HK-2 (cell line): ENCODE measurements around the gene DES.
"Not testable (repeated sequence)": the region's sequence is repeated elsewhere in the genome, so short reads cannot be mapped to it uniquely, and the experiment has no call there.

Experiments
- DNase-seq: peaks from one replicate; pipeline ENCODE4 v3.0.0-alpha.2; 2018; ENCODE audit not compliant: unreplicated experiment

The DES gene

DNA sequence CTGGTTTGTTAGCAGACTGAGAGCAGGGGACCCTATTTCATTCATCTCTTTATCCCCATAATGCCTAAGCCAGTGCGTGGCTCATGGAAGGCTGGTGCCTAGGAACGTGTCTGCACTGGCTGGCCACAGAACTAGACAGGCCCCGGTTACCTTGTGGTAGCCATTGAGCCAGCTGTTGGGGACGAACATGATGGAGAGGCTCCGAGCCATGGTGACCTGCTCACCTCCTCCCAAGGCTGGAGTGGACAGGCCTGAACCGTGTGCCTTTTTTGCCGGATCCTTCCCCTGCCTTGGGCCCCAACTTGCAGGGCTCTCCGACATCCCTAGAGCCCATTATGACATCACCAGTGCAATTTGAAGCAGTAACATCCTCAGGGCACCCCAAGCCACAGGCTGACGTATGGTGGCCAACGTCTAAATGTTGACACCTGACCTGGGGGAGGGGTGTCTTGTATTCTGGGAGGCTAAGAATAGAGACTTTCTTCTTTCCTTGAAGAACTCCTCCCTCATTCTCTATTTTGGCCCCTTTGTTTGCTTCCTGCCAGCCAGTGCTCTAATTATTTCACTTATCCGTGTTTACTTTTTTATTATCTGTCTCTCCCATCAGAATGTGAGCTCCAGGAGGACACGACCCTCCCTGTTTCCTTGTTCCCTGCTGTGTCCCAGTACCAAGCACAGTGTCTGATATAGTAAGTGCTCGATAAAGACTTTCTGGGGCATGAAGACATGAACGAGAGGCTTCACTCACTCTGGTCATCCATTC lies 18.3 kb upstream of the DES start:
- no peak for DNase-seq

DNA sequence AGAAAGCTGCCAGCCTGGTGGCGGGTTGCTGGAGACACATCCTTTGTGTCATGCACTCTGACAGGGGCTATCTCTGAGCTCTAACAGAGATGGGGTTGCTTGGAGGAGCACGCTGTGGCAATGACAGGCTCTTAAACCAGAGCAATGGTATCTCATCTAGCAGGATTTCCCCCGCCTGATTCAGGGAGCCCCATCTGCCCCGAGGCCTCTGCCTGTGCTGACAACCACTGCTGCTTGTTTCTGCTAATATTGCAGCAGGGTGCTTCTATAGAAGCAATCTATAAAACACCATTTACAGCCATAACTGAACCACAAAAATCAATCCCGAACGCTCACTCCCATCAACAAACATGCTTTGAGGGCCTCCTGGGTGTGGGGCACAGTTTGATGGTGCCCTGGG lies 17.6 kb upstream of the DES start:
- DNase-seq, result no peak

DNA sequence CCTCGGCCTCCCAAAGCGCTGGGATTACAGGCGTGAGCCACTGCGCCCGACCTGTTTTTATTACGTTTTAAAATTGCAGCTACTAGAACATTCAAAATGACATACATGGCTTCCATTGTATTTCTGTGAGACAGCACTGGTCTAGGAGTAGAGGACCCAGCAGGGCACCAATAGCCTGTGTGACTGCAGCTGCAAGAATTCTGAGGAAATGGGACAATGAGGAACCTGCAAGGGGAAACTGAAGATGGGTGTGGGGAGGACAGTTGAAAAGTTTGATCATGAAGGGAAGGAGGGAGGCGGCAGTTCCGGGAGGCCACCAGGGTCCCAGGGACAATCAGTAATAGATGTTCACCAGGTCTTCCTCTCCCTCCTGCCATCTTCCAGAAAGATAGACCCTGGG lies 16.6 kb upstream of the DES start:
- DNase-seq, result no peak

DNA sequence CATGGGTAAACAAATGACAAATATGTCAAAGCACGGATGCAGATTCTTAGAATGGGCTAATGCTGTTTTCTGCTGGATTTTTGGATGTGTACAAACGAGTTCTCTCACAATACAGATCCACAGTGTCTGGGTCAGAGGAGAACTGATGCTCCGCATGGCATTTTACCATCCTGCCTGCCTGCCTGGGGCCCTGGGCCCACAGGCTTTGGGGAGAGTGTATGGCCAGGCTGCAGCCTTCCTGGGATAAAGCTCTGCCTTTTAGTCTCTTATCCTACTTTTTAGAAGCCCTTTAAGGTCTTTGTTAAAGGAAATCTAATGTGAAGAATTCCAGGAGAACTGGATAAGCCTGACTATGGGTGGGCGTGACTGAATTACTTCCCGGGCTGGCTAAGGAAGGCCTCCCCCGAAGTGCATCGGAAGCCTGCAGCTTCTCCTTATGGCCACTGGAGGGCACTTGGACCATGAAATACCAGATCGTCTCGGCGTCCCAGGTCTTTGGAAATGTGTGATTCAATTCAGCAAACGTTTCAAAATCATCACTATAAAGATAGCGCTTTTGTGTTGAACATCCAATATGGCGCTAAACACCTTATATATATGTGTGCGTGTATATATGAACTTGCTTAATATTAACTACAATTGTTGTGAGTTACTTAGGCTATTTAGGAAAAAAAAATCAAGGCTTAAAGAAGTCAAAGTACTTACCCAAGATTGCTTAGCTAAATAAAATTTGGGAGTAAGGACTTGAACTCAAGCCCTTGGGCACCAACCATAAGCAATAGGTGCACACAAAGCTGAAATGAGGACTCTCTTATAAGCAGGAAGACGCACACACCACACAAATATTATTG lies 15.3 kb upstream of the DES start:
- DNase-seq, result peak; percentile 67

DNA sequence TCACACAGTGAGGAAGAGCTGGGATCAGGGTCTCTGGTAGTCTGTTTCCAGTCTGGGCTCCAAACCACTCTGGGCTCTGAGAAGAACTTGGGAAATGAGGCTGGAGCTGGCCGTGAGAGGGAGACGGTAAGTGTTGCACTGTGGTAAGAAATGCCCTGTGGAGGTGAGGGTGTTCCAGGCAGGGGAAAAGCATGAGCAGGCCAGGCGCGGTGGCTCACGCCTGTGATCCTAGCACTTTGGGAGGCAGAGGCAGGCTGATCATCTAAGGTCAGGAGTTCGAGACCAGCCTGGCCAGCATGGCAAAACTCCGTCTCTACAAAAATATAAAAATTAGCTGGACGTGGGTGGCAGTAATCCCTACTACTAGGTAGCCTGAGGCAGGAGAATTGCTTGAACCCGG lies 14.3 kb upstream of the DES start:
- no peak for DNase-seq

DNA sequence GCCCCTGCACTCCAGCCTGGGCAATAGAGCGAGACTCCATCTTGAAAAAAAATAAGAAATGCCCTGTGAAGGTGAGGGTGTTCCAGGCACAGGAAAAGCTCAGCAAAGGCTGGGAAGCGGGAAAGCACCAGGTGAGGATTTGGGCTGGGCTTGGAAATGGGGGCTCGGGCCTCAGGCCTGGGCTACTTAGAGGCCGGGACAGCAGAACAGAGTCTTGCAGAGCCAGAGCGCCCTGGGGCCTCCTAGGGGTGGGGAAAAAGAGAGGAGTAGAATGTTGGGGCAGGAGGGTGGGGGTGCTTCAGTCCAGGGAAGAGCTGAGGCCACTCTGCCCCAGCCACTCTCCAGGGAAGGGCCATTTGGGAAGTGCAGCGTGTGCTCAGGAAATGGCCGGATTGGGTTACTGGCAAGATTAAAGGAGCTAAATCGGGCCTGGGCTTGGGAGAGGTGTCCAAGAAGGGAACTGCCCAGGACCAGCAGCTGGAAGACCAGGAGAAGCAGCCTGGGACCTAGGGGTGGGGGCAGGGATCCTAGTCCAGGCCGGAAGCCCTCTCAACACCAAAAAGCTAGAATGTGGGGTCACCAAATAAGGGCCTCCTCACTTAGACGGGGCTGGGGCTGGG lies 13.8 kb upstream of the DES start:
- DNase-seq, result no peak

DNA sequence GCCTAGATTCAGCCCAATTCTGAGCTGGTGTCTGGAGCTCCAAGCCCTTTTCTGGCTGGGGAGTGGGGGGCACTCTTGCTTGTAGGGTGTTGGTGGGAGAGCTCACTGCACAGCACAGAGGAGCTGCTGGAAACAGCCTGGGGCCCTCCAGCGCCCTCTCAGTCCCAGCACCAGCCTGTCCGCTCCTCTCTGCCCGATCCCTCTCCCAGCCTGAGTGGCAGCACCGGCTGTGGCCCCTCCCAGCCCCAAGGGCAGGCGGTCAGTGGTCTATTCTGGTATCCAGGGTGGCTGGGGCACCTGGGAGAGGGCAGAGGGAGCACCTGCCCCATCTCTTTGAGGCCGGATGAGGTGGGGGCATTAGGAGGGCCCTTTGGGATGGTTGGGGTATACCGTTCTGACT lies 13.2 kb upstream of the DES start:
- no peak for DNase-seq

DNA sequence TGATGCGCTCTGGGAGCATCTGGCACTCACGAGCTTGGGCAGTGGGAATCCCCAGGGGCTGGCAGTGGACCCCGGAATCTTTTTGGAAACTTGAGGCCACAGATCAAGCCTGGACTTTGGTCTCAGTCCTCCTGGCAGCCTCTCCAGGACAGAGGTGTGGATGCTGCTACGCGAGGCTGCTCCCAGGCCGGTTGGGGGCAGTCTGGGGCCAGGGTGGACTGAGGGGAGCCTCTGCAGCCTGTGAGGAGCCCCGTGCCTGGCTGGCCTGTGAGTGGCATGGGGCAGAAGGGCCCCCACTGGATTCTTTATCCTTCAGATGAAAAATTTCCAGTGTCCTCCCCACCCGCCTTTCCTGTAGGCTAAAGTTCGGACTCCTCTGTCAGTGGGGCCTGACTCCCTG lies 12.7 kb upstream of the DES start:
- no peak for DNase-seq

DNA sequence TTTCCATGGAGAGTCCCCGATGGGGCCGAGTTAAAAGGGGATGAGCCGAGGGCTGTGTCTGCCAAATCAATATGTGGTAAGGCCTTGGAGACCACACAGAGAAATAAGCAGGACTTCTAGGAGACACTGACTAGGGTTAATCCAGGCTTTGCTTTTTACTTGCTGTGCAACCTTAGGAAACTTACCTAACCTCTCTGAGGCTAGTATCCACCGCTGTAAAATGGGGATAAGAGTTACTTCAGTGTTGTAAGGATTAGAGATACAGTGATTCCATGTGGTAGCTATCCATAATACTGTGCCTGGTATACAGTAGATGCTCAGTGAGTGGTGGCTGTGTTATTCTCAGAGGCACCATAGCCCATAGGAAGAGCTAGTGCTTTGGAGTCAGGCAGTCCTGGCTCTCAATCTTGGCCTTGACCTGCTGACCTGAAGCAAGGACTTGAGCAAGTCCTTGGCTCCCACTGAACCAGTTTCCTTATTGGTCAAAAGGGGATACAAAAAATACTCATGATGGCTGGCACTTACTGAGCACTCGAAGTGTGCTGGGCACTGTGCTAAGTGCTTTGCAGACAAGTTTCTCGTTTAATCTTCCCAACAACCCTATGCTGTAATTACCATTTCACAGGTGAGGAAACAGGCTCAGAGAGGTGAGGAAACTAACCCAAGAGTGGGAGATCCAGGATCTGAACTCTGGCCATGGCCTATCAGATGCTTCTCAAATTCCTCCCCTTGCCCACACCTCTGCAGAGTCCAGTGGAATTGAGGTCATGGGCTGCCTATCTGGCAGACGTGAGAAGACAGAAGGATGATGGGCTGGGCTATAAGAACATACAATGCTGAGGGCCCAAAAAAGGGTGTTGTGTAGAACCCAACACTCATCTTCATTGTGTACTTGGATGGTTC lies 12.0 kb upstream of the DES start:
- no peak for DNase-seq

DNA sequence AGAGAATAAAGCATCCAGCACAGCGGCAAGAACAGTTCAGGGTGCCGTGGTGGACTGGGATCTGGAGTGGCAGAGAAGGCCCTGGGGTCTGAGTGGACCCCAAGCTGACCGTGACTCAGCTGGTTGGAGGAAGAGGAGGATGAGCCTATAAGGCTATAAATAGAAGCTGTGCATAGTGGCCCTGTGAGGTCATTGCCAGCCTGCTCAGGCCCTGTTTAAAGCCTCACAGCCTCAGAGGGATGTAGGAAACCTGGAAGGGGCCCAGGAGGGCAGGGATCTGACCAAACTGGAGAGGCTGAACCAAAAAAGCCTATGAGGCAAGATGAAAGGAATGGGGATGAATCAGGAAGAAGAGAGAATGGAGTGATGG lies 11.3 kb upstream of the DES start:
- DNase-seq, result peak; percentile 76

DNA sequence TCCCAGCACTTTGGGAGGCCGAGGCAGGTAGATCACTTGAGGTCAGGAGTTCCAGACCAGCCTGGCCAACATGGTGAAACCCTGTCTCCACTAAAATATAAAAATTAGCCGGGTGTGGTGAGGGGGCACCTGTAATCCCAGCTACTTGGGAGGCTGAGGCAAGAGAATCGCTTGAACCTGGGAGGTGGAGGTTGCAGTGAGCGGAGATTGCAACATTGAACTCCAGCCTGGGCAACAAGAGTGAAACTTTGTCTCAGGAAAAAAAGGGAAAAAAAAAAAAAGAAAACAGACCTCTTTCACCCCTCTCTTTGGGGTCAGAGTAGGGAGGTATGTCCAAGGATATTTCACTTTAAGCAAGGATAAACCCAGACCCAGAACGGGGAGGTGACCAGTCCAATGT lies 10.8 kb upstream of the DES start:
- not testable (repeated sequence) for DNase-seq

DNA sequence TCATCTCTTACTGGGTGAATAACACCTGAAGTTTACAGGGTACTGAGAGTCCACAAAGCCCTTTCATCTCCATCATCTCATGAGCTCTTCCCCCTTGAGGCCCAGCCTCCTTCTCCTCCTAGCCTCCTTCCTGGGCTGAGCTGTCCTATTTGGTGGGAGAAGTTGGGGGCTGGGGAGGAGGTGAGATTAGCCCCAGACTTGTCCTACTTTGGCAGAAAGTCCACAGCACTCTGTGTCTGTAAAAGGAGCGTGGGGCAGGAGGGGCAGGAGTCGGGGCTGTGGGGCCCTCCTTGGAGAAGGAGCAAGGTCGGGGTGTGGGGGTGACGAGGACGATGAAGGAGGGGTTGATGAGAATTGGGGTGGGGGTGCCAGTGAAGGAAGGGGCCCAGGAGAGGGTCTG lies 10.0 kb upstream of the DES start:
- no peak for DNase-seq

DNA sequence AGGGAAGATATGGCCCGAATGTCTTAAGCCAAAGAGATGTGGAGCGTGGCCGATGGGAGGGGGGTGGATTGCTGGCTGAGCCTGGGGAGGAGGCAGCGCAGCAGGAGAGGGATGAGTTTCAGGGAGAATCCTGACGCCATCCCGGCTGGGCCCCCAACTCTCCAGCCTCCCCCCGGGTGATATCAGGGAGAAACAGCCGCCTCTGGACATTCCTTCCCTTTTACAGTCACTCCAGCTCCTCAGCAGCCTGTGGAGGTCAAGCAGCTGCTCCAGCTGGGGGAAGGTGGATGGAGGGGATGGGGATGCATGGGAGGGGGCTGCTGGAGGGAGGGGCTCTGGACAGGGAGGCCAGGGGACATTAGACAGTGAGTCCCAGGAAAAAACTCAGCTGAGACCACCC lies 9.5 kb upstream of the DES start:
- DNase-seq, result no peak

DNA sequence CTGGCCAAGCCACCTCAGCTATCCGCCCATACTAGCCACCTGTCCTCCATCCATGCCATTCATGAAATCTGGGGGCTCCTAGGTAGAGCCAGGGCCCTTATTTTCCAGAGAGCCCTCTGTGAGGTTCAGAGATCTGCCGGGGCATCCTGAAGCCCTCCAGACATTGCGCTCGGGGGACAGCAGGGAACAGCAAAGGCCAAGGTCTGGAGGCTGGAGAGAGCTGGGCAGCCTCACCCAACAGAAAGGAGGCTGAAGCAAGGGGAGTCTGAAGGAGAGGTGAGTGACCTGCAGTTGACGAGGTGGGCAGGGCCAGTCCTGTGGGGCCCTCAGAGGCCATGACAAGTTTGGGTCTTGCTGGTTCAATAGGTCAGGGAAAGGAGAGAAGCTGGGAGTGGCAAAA lies 8.6 kb upstream of the DES start:
- DNase-seq, result no peak

DNA sequence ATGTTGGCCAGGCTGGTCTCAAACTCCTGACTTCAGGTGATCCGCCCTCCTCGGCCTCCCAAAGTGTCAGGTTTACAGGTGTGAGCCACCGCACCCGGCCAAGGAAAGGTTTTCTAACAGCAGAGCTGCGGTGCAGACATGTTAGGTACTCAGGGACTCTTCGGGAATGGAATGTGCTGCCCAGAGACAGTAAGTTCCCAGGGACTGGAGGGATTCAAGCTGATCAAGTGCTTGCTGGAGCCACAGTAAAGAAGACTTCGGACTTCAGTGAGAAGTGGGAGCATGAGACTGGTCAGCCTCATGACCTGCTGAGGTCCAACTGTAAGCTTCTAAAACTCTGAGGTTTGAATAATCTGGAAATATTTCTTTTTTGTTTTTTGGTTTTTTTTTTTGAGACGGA lies 7.8 kb upstream of the DES start:
- DNase-seq, result no peak

DNA sequence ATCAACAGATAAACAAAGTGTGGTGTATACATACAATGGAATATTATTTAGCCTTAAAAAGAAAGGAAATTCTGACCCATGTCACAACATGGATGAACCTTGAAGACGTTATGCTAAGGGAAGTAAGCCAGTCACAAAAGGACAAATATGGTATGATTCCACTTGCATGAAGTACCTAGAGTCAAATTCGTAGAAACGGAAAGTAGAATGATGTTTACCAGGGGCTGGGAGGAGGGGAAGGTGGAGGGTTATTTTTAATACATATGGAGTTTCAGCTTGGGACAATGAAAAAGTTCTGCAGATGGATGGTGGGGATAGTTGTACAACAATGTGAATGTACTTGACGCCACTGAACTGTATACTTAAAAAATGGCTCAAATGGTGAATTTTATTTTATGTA lies 3.3 kb upstream of the DES start:
- no peak for DNase-seq

DNA sequence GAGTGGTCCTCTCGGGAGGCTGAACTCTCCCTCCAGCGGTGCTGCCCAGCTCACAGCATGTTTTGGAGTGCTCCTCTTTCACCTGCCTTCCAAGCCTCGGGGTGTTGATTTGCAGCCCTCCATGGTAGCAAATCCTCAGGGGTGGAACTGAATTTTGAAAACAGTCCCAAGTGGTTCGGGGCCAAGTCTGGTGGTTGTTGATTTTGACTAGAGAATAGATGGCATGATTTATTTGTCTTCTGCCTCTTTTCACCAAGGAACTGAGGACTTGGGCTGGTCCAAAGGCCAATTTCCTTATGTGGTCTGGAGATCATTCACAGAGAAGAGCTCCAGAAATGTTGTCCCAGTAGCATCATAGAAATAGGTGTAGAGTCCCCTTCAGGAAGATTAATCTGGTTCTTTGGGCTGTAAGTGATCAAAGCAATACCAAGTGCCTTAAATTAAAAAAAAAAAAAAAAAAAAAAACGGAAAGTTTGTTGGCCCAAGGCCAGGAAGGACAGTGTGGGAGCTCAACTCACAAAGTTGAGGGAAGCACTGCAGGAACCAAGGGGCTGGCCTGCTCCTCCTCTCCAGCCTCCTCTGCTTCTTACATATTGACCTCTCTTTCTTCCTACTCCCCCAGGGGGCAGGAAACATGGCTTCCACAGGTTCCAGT lies 2.5 kb upstream of the DES start:
- no peak for DNase-seq

DNA sequence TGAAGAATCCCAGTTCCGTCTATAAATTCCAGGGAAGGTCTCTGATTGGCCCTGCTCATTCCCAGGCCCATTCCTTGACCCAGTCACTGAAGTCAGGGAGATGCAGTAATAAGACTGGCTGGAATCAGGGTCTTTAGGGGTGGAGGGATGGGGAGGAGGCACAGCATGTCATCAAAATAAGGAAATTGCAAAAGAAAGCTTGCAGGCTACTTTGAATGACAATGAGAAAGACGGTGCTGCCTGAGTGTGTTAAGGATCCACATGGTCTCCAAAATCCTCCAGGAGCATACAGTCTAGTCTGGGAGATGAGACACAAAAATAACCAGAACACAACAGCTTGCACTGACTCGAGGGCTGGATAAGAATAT lies 2.0 kb upstream of the DES start:
- no peak for DNase-seq

DNA sequence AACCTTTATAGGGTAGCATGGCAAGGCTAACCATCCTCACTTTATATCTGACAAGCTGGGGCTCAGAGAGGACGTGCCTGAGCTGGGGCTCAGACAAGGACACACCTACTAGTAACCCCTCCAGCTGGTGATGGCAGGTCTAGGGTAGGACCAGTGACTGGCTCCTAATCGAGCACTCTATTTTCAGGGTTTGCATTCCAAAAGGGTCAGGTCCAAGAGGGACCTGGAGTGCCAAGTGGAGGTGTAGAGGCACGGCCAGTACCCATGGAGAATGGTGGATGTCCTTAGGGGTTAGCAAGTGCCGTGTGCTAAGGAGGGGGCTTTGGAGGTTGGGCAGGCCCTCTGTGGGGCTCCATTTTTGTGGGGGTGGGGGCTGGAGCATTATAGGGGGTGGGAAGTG lies 1.2 kb upstream of the DES start:
- DNase-seq, result no peak

DNA sequence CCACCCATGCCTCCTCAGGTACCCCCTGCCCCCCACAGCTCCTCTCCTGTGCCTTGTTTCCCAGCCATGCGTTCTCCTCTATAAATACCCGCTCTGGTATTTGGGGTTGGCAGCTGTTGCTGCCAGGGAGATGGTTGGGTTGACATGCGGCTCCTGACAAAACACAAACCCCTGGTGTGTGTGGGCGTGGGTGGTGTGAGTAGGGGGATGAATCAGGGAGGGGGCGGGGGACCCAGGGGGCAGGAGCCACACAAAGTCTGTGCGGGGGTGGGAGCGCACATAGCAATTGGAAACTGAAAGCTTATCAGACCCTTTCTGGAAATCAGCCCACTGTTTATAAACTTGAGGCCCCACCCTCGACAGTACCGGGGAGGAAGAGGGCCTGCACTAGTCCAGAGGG lies 803 bp upstream of the DES start:
- no peak for DNase-seq

DNA sequence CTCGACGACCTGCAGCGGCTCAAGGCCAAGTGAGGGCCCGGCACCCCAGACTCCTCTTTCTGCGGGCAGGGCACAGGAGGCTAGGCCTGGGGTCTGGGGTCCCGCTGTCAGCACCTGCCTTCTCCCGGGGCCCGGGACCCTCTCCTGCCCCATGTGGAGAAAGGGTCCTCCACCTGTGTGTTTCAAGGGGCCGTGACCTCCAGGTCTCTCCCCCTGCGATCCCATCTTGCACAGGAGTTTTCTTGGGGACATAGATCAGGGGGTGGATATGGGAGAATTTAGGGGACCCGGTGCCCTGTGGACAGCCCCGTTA lies 791 bp downstream of the DES start:
- DNase-seq, result no peak
